HG03103 (cell line): ENCODE measurements around the gene BAX.

Source experiments
- ATAC-seq: cut with Tn5 transposase; IDR thresholded peaks from one replicate; pipeline ENCODE4 v1.9.1; 2021; ENCODE audit warnings: low read depth; ENCODE audit not compliant: unreplicated experiment

BAX gene

DNA sequence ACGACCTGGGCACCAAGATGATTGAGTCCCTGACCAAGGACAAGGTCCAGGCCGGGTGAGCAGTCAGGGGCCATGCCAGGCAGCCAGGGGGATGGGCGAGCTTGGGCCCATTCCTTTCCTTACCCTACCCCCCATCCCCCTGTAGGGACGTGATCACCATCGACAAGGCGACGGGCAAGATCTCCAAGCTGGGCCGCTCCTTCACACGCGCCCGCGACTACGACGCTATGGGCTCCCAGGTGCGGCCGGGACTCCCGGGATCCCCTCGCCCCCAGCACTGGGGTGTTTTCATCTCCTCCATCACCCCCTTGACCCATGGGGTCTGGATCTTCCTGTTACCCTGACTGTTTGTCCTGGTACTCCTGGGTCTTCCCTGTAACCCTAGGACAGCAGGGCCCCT, 55.2 kb downstream of the BAX start:
- ATAC-seq = no peak

GRCh38 chr19:49010453-49010852, 55.8 kb downstream of the BAX start:
- ATAC-seq = no peak

DNA sequence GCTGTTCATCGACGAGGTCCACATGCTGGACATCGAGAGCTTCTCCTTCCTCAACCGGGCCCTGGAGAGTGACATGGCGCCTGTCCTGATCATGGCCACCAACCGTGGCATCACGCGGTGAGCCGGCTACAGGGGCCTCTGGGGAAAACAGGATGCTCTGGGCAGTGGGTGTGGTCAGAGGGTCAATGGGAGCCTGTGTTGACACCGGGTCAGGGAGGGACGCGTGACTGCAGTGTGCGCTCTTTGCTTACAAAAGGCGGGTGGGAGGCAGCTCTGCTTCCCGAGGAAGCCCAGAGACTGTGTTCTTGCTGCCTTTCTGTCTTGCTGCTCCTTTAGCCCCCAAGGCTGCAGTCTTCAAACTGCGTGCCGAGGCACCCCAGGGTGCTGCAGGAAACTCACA, 56.5 kb downstream of the BAX start:
- ATAC-seq = no peak
